H9 (cell line): ENCODE measurements around the gene DEAF1. TPM values are rescaled to one million over a fixed set of nuclear protein-coding genes. Genes with fewer than 3 reads are reported as not detected.

Experiments
- DNase-seq: peaks from one replicate; pipeline ENCODE4 v3.0.0-alpha.2; 2017
- H2AFZ ChIP-seq: one replicate; pipeline ENCODE4 v1.6.1; 2013; ENCODE audit warnings: mild to moderate bottlenecking, low read length, control low read depth, moderate library complexity
- H2AK5ac ChIP-seq: 2 replicates; pipeline ENCODE4 v1.6.1; 2013; ENCODE audit warnings: low read length, control low read depth, mixed read lengths; ENCODE audit not compliant: insufficient read length
- H2BK120ac ChIP-seq: one replicate; pipeline ENCODE4 v1.6.1; 2013; ENCODE audit warnings: low read depth, mild to moderate bottlenecking, low read length, control low read depth, inconsistent platforms; ENCODE audit not compliant: poor library complexity, severe bottlenecking
- H2BK12ac ChIP-seq: 2 replicates; pipeline ENCODE4 v1.6.1; 2013; ENCODE audit warnings: low read length, control low read depth, mixed read lengths, low read depth; ENCODE audit not compliant: insufficient read length
- H2BK15ac ChIP-seq: 2 replicates; pipeline ENCODE4 v1.6.1; 2013; ENCODE audit warnings: low read depth, low read length, control low read depth
- H2BK20ac ChIP-seq: one replicate; pipeline ENCODE4 v1.6.1; 2013; ENCODE audit warnings: low read depth, mild to moderate bottlenecking, low read length, control low read depth, inconsistent platforms; ENCODE audit not compliant: poor library complexity, severe bottlenecking
- H2BK5ac ChIP-seq: 2 replicates; pipeline ENCODE4 v1.6.1; 2013; ENCODE audit warnings: low read length, control low read depth, mixed read lengths; ENCODE audit not compliant: insufficient read length
- H3K14ac ChIP-seq: 2 replicates; pipeline ENCODE4 v1.6.1; 2013; ENCODE audit warnings: low read length, control low read depth; ENCODE audit not compliant: insufficient read depth
- H3K18ac ChIP-seq: 2 replicates; pipeline ENCODE4 v1.6.1; 2013; ENCODE audit warnings: low read depth, mild to moderate bottlenecking, mixed read lengths, low read length, control low read depth; ENCODE audit not compliant: insufficient read length
- H3K23ac ChIP-seq: 2 replicates; pipeline ENCODE4 v1.6.1; 2013; ENCODE audit warnings: low read length, control low read depth, mixed read lengths, low read depth; ENCODE audit not compliant: insufficient read length
- H3K23me2 ChIP-seq: 2 replicates; pipeline ENCODE4 v1.6.1; 2013; ENCODE audit warnings: low read depth, mild to moderate bottlenecking, mixed read lengths, low read length, control low read depth; ENCODE audit not compliant: insufficient read length, poor library complexity, severe bottlenecking
- H3K27ac ChIP-seq: 2 replicates; pipeline ENCODE4 v1.5.1; 2013; ENCODE audit warnings: low read length, control low read depth, mixed read lengths, low read depth; ENCODE audit not compliant: insufficient read length
- H3K27me3 ChIP-seq: 2 replicates; pipeline ENCODE4 v1.6.1; 2013; ENCODE audit warnings: low read length, control low read depth, inconsistent platforms; ENCODE audit not compliant: insufficient read depth
- H3K4ac ChIP-seq: 2 replicates; pipeline ENCODE4 v1.6.1; 2013; ENCODE audit warnings: low read depth, mild to moderate bottlenecking, control low read depth, inconsistent platforms, low read length, moderate library complexity
- H3K4me1 ChIP-seq: 2 replicates; pipeline ENCODE4 v1.6.1; 2013; ENCODE audit warnings: low read length, control low read depth, inconsistent platforms; ENCODE audit not compliant: insufficient read depth
- H3K4me2 ChIP-seq: 2 replicates; pipeline ENCODE4 v1.6.1; 2013; ENCODE audit warnings: low read length, control low read depth, mixed read lengths; ENCODE audit not compliant: insufficient read length, insufficient read depth
- H3K56ac ChIP-seq: 2 replicates; pipeline ENCODE4 v1.6.1; 2013; ENCODE audit warnings: low read depth, mild to moderate bottlenecking, mixed read lengths, low read length, control low read depth; ENCODE audit not compliant: insufficient read length
- H3K79me1 ChIP-seq: 2 replicates; pipeline ENCODE4 v1.6.1; 2013; ENCODE audit warnings: low read depth, mild to moderate bottlenecking, moderate library complexity, low read length, control low read depth, inconsistent platforms; ENCODE audit not compliant: insufficient read depth, poor library complexity, severe bottlenecking
- H3K79me2 ChIP-seq: 2 replicates; pipeline ENCODE4 v1.6.1; 2013; ENCODE audit warnings: low read length, control low read depth, inconsistent platforms; ENCODE audit not compliant: insufficient read depth
- H3K9ac ChIP-seq: 2 replicates; pipeline ENCODE4 v1.6.1; 2013; ENCODE audit warnings: low read length, control low read depth, mixed read lengths; ENCODE audit not compliant: insufficient read length; ENCODE audit errors: extremely low read depth
- H3K9me3 ChIP-seq: one replicate; pipeline ENCODE4 v1.6.1; 2013; ENCODE audit warnings: low read depth, low read length, inconsistent platforms; ENCODE audit not compliant: control insufficient read depth
- H3T11ph ChIP-seq: one replicate; pipeline ENCODE4 v1.6.1; 2013; ENCODE audit warnings: mild to moderate bottlenecking, low read length, control low read depth, inconsistent platforms
- H4K20me1 ChIP-seq: one replicate; pipeline ENCODE4 v1.6.1; 2013; ENCODE audit not compliant: control insufficient read depth, insufficient read length, insufficient read depth
- H4K5ac ChIP-seq: 2 replicates; pipeline ENCODE4 v1.6.1; 2013; ENCODE audit warnings: low read depth, mild to moderate bottlenecking, mixed read lengths, low read length, control low read depth; ENCODE audit not compliant: insufficient read length
- H4K8ac ChIP-seq: replicated peaks from 2 replicates; pipeline ENCODE4 v1.6.1; 2013; ENCODE audit warnings: low read length, control low read depth, mixed read lengths, low read depth; ENCODE audit not compliant: insufficient read length
- H4K91ac ChIP-seq: 2 replicates; pipeline ENCODE4 v1.6.1; 2013; ENCODE audit warnings: low read depth, mild to moderate bottlenecking, moderate library complexity, mixed read lengths, low read length, control low read depth; ENCODE audit not compliant: insufficient read length
- H3K27ac Mint-ChIP-seq, 3 experiments: 2 replicates in 2 of 3; 3 replicates in 1 of 3; pipeline ENCODE4 v1.8.0; 2020 to 2021; ENCODE audit warnings: mixed read lengths in 3 of 3, mild to moderate bottlenecking in 1 of 3, moderate library complexity in 1 of 3
- H3K27me3 Mint-ChIP-seq: 2 replicates; pipeline ENCODE4 v1.8.0; 2021; ENCODE audit warnings: low read depth, mild to moderate bottlenecking, moderate library complexity, mixed read lengths
- H3K36me3 Mint-ChIP-seq, 3 experiments: 2 replicates in 2 of 3; 3 replicates in 1 of 3; pipeline ENCODE4 v1.8.0; 2020 to 2021; ENCODE audit warnings: low read depth in 3 of 3, mixed read lengths in 3 of 3; ENCODE audit not compliant: insufficient read depth in 1 of 3
- H3K4me1 Mint-ChIP-seq, 2 experiments: 2 replicates each; pipeline ENCODE4 v1.8.0; 2020; ENCODE audit warnings: mixed read lengths in 2 of 2
- H3K4me3 Mint-ChIP-seq, 2 experiments: 2 replicates in 1 of 2; 3 replicates in 1 of 2; pipeline ENCODE4 v1.8.0; 2020 to 2021; ENCODE audit warnings: mild to moderate bottlenecking in 2 of 2, mixed read lengths in 2 of 2, moderate library complexity in 1 of 2
- H3K9me3 Mint-ChIP-seq, 2 experiments: 2 replicates in 1 of 2; 3 replicates in 1 of 2; pipeline ENCODE4 v1.8.0; 2020; ENCODE audit warnings: mild to moderate bottlenecking in 2 of 2, mixed read lengths in 2 of 2, moderate library complexity in 1 of 2
- WGBS: extraction: QIAGEN DNeasy Blood & Tissue Kit; methylation state at CpG from one replicate; pipeline ENCODE4 v1.1.7; 2013; ENCODE audit warnings: missing lambda C conversion rate, low lambda C conversion rate, mixed read lengths; ENCODE audit not compliant: insufficient read length; ENCODE audit errors: extremely low coverage; 5-methylcytosine and 5-hydroxymethylcytosine counted together
- total RNA-seq: library from RNA; stranded (reverse); gene quantifications from 2 replicates; pipeline ENCODE4 v1.2.1, GENCODE V29; 2021
- TF ChIP-seq, protein P1 (sequence below): fragments of 200-600 bp; sonication (generic); conservative IDR thresholded peaks from 3 replicates; pipeline ENCODE4 v1.8.0; 2021; ENCODE audit warnings: antibody characterized with exemption, mild to moderate bottlenecking

DEAF1 gene
- total RNA-seq, 1 experiment from 2014 or later = 67.3 TPM

DNA sequence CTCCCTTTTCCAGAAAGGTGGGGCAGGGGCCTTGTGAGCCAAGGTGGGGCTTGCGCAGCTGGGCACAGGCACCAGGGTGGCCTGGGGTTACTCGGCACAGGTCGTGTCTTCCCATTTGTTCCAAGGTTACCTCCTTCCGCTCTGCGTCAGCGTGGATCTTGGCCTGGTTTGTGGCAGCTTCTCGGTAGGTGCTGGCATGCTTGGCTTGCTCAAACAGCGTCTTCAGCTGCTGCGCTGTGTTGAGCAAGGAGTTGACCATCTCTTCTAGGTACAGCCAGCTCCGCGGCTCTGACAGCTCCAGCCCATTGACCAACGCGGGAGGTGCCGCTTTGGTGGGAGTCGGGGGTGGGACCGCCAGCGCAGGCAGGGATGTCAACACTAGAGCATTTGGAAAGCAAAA, 20.6 kb downstream of the DEAF1 start:
- Mint-ChIP-seq H3K36me3 (peaks cover 33 to 62% (median 52%) of the 10 kb centered on the region in 3 experiments), H3K4me1 (no peaks in the 10 kb centered on the region), H3K27ac (peak overlapping the region in 1 of 3 experiments; percentile 32; a peak in 2 of 7 replicates), H3K9me3 (no peaks in the 10 kb centered on the region), H3K27me3 (no peaks in the 10 kb centered on the region), H3K4me3 (no peak overlapping the region)
- no peak overlapping the region for H2BK15ac ChIP-seq
- WGBS = no CpG with 5 or more reads among the region's 17 CpGs
- H2BK12ac ChIP-seq = no peak overlapping the region
- H3K9ac ChIP-seq = no peak overlapping the region
- H2BK20ac ChIP-seq = no peak overlapping the region
- H2AFZ ChIP-seq = no peak overlapping the region
- no peaks in the 10 kb centered on the region for H3K27me3 ChIP-seq
- no peaks in the 10 kb centered on the region for H3K23me2 ChIP-seq
- H4K20me1 ChIP-seq = no peaks in the 10 kb centered on the region
- no peak overlapping the region for H3K4me2 ChIP-seq
- no peak overlapping the region for H4K5ac ChIP-seq
- H3K27ac ChIP-seq = no peak overlapping the region
- no peak overlapping the region for H2BK5ac ChIP-seq
- H3K18ac ChIP-seq = no peak overlapping the region
- no peak overlapping the region for H2AK5ac ChIP-seq
- H3T11ph ChIP-seq = no peak overlapping the region
- no peak for DNase-seq
- TF ChIP-seq, protein P1, sequence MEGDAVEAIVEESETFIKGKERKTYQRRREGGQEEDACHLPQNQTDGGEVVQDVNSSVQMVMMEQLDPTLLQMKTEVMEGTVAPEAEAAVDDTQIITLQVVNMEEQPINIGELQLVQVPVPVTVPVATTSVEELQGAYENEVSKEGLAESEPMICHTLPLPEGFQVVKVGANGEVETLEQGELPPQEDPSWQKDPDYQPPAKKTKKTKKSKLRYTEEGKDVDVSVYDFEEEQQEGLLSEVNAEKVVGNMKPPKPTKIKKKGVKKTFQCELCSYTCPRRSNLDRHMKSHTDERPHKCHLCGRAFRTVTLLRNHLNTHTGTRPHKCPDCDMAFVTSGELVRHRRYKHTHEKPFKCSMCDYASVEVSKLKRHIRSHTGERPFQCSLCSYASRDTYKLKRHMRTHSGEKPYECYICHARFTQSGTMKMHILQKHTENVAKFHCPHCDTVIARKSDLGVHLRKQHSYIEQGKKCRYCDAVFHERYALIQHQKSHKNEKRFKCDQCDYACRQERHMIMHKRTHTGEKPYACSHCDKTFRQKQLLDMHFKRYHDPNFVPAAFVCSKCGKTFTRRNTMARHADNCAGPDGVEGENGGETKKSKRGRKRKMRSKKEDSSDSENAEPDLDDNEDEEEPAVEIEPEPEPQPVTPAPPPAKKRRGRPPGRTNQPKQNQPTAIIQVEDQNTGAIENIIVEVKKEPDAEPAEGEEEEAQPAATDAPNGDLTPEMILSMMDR = no peak
- no peak overlapping the region for H3K23ac ChIP-seq
- H3K9me3 ChIP-seq = no peaks in the 10 kb centered on the region
- no peak overlapping the region for H2BK120ac ChIP-seq
- no peak overlapping the region for H3K4ac ChIP-seq
- peaks cover 3% of the 10 kb centered on the region for H3K79me1 ChIP-seq
- H4K91ac ChIP-seq = no peak overlapping the region
- H3K4me1 ChIP-seq = no peaks in the 10 kb centered on the region
- no peaks in the 10 kb centered on the region for H3K79me2 ChIP-seq
- no peak overlapping the region for H4K8ac ChIP-seq
- H3K14ac ChIP-seq = no peak overlapping the region; the same call in 1 of the 2 replicates
- no peak overlapping the region for H3K56ac ChIP-seq
